Trophoblast cell (in vitro differentiated cells and primary cell): ENCODE measurements around the gene PPFIA3.

Experiments used
- DNase-seq, 2 donors: peaks; one replicate each; pipeline ENCODE4 v3.0.0-alpha.2; 2016
- H2AFZ ChIP-seq: 2 replicates; pipeline ENCODE4 v1.6.1; 2013; ENCODE audit warnings: low read length, moderate library complexity, mild to moderate bottlenecking; ENCODE audit not compliant: insufficient read depth, poor library complexity
- H2AK5ac ChIP-seq: 2 replicates; pipeline ENCODE4 v1.6.1; 2013; ENCODE audit warnings: mild to moderate bottlenecking, low read length
- H2BK120ac ChIP-seq: 2 replicates; pipeline ENCODE4 v1.6.1; 2013; ENCODE audit warnings: low read length, mild to moderate bottlenecking, moderate library complexity; ENCODE audit not compliant: insufficient read depth, poor library complexity
- H2BK12ac ChIP-seq: 2 replicates; pipeline ENCODE4 v1.6.1; 2013; ENCODE audit warnings: mild to moderate bottlenecking, low read length, moderate library complexity
- H2BK5ac ChIP-seq: 2 replicates; pipeline ENCODE4 v1.6.1; 2013; ENCODE audit warnings: low read length, low read depth, moderate library complexity, mild to moderate bottlenecking; ENCODE audit not compliant: poor library complexity
- H3K14ac ChIP-seq: 2 replicates; pipeline ENCODE4 v1.6.1; 2013; ENCODE audit warnings: mild to moderate bottlenecking, low read length
- H3K18ac ChIP-seq: 2 replicates; pipeline ENCODE4 v1.6.1; 2013; ENCODE audit warnings: mild to moderate bottlenecking, low read length
- H3K23ac ChIP-seq: 2 replicates; pipeline ENCODE4 v1.6.1; 2013; ENCODE audit warnings: low read length
- H3K27ac ChIP-seq: 2 replicates; pipeline ENCODE4 v1.5.1; 2013; ENCODE audit warnings: low read depth, mild to moderate bottlenecking, inconsistent platforms, low read length, moderate library complexity
- H3K27me3 ChIP-seq: 2 replicates; pipeline ENCODE4 v1.6.1; 2013; ENCODE audit warnings: inconsistent platforms, mild to moderate bottlenecking, low read length, moderate library complexity; ENCODE audit not compliant: insufficient read depth
- H3K36me3 ChIP-seq, 2 experiments: 1 replicate in 1 of 2; 2 replicates in 1 of 2; pipeline ENCODE4 v1.6.1; 2013; ENCODE audit warnings: low read length in 2 of 2, mild to moderate bottlenecking in 2 of 2, moderate library complexity in 1 of 2; ENCODE audit not compliant: insufficient read depth in 2 of 2, control insufficient read depth in 1 of 2
- H3K4ac ChIP-seq: 2 replicates; pipeline ENCODE4 v1.6.1; 2013; ENCODE audit warnings: low read depth, mild to moderate bottlenecking, low read length, moderate library complexity
- H3K4me1 ChIP-seq, 2 experiments: 1 replicate in 1 of 2; 2 replicates in 1 of 2; pipeline ENCODE4 v1.6.1; 2013; ENCODE audit warnings: low read length in 2 of 2, mild to moderate bottlenecking in 2 of 2, moderate library complexity in 1 of 2; ENCODE audit not compliant: insufficient read depth in 2 of 2, control insufficient read depth in 1 of 2
- H3K4me2 ChIP-seq: 2 replicates; pipeline ENCODE4 v1.6.1; 2013; ENCODE audit warnings: inconsistent platforms, mild to moderate bottlenecking, low read length, moderate library complexity
- H3K4me3 ChIP-seq: 2 replicates; pipeline ENCODE4 v1.5.1; 2013; ENCODE audit warnings: mild to moderate bottlenecking, low read depth, low read length, inconsistent platforms
- H3K79me1 ChIP-seq: one replicate; pipeline ENCODE4 v1.6.1; 2013; ENCODE audit warnings: low read length
- H3K79me2 ChIP-seq: 2 replicates; pipeline ENCODE4 v1.6.1; 2013; ENCODE audit warnings: low read length, mild to moderate bottlenecking; ENCODE audit not compliant: control insufficient read depth, insufficient read depth, poor library complexity
- H3K9ac ChIP-seq: 2 replicates; pipeline ENCODE4 v1.6.1; 2013; ENCODE audit warnings: mild to moderate bottlenecking, low read length
- H3K9me3 ChIP-seq: 2 replicates; pipeline ENCODE4 v1.6.1; 2013; ENCODE audit warnings: low read depth, mild to moderate bottlenecking, control low read depth, inconsistent platforms, low read length; ENCODE audit not compliant: insufficient read depth
- H4K12ac ChIP-seq: 2 replicates; pipeline ENCODE4 v1.6.1; 2013; ENCODE audit warnings: low read depth, mild to moderate bottlenecking, low read length, moderate library complexity
- H4K8ac ChIP-seq: 2 replicates; pipeline ENCODE4 v1.6.1; 2013; ENCODE audit warnings: low read depth, mild to moderate bottlenecking, low read length, moderate library complexity
- H4K91ac ChIP-seq: one replicate; pipeline ENCODE4 v1.6.1; 2013; ENCODE audit warnings: low read depth, mild to moderate bottlenecking, low read length, moderate library complexity
- WGBS: extraction: QIAGEN DNeasy Blood & Tissue Kit; methylation state at CpG from one replicate; pipeline ENCODE4 v1.1.7; 2013; ENCODE audit warnings: missing lambda C conversion rate; ENCODE audit not compliant: insufficient read length, insufficient coverage; ENCODE audit errors: extremely low coverage; 5-methylcytosine and 5-hydroxymethylcytosine counted together

The PPFIA3 gene

DNA sequence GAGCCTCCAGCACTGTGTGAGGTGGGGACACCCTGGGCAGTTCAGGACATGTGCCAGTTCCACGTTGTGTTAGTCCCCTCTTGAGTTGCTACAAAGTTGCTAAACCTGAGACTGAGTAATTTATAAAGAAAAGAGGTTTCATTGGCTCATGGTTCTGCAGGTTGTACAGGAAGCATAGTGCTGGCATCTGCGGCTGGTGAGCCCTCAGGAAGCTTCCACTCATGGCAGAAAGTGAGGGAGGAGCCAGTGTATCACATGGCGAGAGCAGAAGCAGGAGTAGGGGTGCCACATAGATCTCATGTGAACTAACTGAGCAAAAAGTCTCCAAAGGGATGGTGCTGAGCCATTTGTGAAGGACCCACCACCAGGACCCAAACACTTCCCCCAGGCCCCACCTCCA, 71.4 kb downstream of the PPFIA3 start:
- peaks cover 27 to 36% of the 10 kb centered on the region in 2 experiments for H3K36me3 ChIP-seq
- no peak overlapping the region for H2AFZ ChIP-seq
- H4K12ac ChIP-seq: no peak overlapping the region
- H3K27ac ChIP-seq: no peak overlapping the region
- no peak overlapping the region for H3K18ac ChIP-seq
- no peak overlapping the region for H3K4ac ChIP-seq
- no peaks in the 10 kb centered on the region for H3K79me2 ChIP-seq
- H2AK5ac ChIP-seq: no peak overlapping the region
- H3K9me3 ChIP-seq: peaks cover 3% of the 10 kb centered on the region
- H4K91ac ChIP-seq: no peak overlapping the region
- H4K8ac ChIP-seq: no peak overlapping the region
- H3K14ac ChIP-seq: no peak overlapping the region
- no peak overlapping the region for H3K23ac ChIP-seq
- no peak overlapping the region for H2BK12ac ChIP-seq
- peaks cover 15 to 16% of the 10 kb centered on the region in 2 experiments for H3K4me1 ChIP-seq
- no peak overlapping the region for H3K4me3 ChIP-seq
- no peak overlapping the region for H3K9ac ChIP-seq
- no peaks in the 10 kb centered on the region for H3K79me1 ChIP-seq
- H3K27me3 ChIP-seq: no peaks in the 10 kb centered on the region
- DNase-seq: no peak
- no peak overlapping the region for H2BK5ac ChIP-seq
- no CpG with 5 or more reads among the region's 3 CpGs for WGBS
- no peak overlapping the region for H3K4me2 ChIP-seq
- H2BK120ac ChIP-seq: no peak overlapping the region

DNA sequence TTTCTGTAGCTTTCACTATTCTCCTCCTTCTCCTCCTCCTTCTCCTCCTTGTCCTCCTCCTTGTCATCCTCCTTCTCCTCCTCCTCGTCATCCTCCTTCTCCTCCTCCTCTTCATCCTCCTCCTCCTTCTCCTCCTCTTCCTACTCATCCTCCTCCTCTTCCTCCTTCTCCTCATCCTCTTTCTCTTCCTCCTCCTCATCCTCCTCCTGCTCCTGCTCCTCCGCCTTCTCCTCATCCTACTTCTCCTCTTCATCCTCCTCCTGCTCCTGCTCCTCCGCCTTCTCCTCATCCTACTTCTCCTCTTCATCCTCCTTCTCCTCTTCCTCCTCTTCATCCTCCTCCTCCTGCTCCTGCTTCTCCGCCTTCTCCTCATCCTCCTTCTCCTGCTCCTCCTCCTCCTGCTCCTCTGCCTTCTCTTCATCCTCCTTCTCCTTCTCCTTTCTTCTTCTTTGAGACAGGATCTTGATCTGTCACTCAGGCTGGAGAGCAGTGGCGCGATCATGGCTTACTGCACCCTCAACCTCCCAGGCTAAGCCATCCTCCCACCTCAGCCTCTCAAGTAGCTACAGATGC, 74.6 kb downstream of the PPFIA3 start:
- no peaks in the 10 kb centered on the region for H3K79me2 ChIP-seq
- WGBS: 99% methylated on average over 4 of the region's 6 CpGs
- H3K23ac ChIP-seq: no peak overlapping the region

DNA sequence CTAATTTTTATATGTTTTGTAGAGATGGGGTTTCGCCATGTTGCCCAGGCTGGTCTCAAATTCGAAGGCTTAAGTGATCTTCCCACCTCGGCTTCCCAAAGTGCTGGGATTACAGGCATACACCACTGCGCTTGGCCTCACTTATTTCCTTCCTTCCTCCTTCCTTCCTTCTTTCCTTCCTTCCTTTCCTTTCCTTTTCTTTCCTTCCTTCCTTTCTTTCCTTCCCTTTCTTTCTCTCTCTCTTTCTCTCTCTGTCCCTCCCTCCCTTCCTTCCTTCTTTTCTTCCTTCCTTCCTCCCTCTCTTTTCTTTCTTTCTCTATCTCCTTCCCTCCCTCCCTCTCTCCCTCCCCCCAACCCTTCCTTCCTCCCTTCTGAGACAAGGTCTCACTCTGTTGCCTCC, 75.1 kb downstream of the PPFIA3 start:
- no peak overlapping the region for H4K8ac ChIP-seq
- WGBS: no CpG with 5 or more reads among the region's 4 CpGs
- no peak overlapping the region for H3K18ac ChIP-seq

More for the DNA sequence above, 74.6 kb downstream of the PPFIA3 start:
- peaks cover 3% of the 10 kb centered on the region for H3K9me3 ChIP-seq
- no peak overlapping the region for H3K4me2 ChIP-seq
- no peak overlapping the region for H3K9ac ChIP-seq
- peaks cover 29 to 37% of the 10 kb centered on the region in 2 experiments for H3K36me3 ChIP-seq
- no peak overlapping the region for H3K14ac ChIP-seq
- no peak overlapping the region for H2BK12ac ChIP-seq
- H3K4me3 ChIP-seq: no peak overlapping the region
- DNase-seq: no peak
- H3K18ac ChIP-seq: no peak overlapping the region
- H4K91ac ChIP-seq: no peak overlapping the region
- H2BK120ac ChIP-seq: no peak overlapping the region
- H3K27me3 ChIP-seq: no peaks in the 10 kb centered on the region
- no peak overlapping the region for H3K27ac ChIP-seq
- no peak overlapping the region for H4K8ac ChIP-seq
- H4K12ac ChIP-seq: no peak overlapping the region
- no peak overlapping the region for H2BK5ac ChIP-seq
- no peak overlapping the region for H2AK5ac ChIP-seq
- H2AFZ ChIP-seq: no peak overlapping the region
- no peaks in the 10 kb centered on the region for H3K4me1 ChIP-seq
- H3K79me1 ChIP-seq: no peaks in the 10 kb centered on the region
- H3K4ac ChIP-seq: no peak overlapping the region

DNA sequence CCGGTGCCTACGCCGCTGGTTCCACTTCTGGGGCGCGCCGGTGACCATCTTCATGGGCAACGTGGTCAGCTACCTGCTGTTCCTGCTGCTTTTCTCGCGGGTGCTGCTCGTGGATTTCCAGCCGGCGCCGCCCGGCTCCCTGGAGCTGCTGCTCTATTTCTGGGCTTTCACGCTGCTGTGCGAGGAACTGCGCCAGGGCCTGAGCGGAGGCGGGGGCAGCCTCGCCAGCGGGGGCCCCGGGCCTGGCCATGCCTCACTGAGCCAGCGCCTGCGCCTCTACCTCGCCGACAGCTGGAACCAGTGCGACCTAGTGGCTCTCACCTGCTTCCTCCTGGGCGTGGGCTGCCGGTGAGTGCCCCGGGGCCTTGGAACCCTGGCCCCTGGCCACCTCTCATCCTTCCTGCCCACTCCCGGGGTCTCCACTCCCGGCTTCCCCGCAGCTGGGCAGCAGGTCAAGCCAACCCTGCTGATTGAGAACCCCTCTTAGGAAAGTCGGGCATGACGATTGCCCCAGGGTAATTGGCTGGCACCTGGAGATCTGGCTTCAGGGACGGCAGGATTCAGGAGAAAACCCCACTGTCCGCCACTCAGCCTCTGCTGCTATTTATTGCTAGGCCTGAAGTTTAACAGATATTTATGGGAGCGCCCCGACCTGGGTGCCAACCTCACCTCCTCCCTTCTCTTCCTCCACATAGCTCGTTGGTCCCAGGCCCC, 77.3 kb downstream of the PPFIA3 start:
- H2AFZ ChIP-seq: no peak overlapping the region
- no peak overlapping the region for H3K14ac ChIP-seq
- no peak for DNase-seq
- H3K4me2 ChIP-seq: no peak overlapping the region
- H4K91ac ChIP-seq: no peak overlapping the region
- no peak overlapping the region for H2AK5ac ChIP-seq
- no peaks in the 10 kb centered on the region for H3K79me2 ChIP-seq
- no peaks in the 10 kb centered on the region for H3K4me1 ChIP-seq
- H3K9me3 ChIP-seq: peaks cover 4% of the 10 kb centered on the region
- no peaks in the 10 kb centered on the region for H3K79me1 ChIP-seq
- H4K12ac ChIP-seq: no peak overlapping the region
- H2BK120ac ChIP-seq: no peak overlapping the region
- no peak overlapping the region for H3K23ac ChIP-seq
- no peaks in the 10 kb centered on the region for H3K27me3 ChIP-seq
- no peak overlapping the region for H4K8ac ChIP-seq
- H3K4me3 ChIP-seq: no peak overlapping the region
- no peak overlapping the region for H3K9ac ChIP-seq
- no CpG with 5 or more reads among the region's 40 CpGs for WGBS
- no peak overlapping the region for H2BK5ac ChIP-seq
- no peak overlapping the region for H3K27ac ChIP-seq
- no peak overlapping the region for H3K4ac ChIP-seq
- no peak overlapping the region for H3K18ac ChIP-seq
- peaks cover 19 to 23% of the 10 kb centered on the region in 2 experiments for H3K36me3 ChIP-seq
- H2BK12ac ChIP-seq: no peak overlapping the region

More for the DNA sequence above, 75.1 kb downstream of the PPFIA3 start:
- Histone ChIP-seq H4K12ac (no peak overlapping the region), H3K79me1 (no peaks in the 10 kb centered on the region), H3K4me3 (no peak overlapping the region), H2AFZ (no peak overlapping the region), H3K4me2 (no peak overlapping the region), H2BK5ac (no peak overlapping the region), H3K36me3 (peaks cover 27 to 33% of the 10 kb centered on the region in 2 experiments), H3K9me3 (peaks cover 3% of the 10 kb centered on the region), H3K4me1 (no peaks in the 10 kb centered on the region), H2BK120ac (no peak overlapping the region), H3K27me3 (no peaks in the 10 kb centered on the region), H3K79me2 (no peaks in the 10 kb centered on the region), H3K14ac (no peak overlapping the region), H4K91ac (no peak overlapping the region), H2BK12ac (no peak overlapping the region), H3K23ac (no peak overlapping the region), H3K9ac (no peak overlapping the region), H3K4ac (no peak overlapping the region), H2AK5ac (no peak overlapping the region), H3K27ac (no peak overlapping the region)
- DNase-seq: no peak
